NCI-H1105 treated with DMSO at 0.1 percent for 48 hours (cell line): ENCODE measurements around the gene MPV17L2.
A peak's percentile ranks its signal among the peaks of the same experiment; 100 is the strongest.
"Not testable (repeated sequence)": the region's sequence is repeated elsewhere in the genome, so short reads cannot be mapped to it uniquely, and the experiment has no call there.

Source experiments
- DNase-seq: peaks from one replicate; lab custom pipeline; 2025; lab: John Stamatoyannopoulos, UW

Gene MPV17L2

GRCh38 chr19:18193388-18194180 is 566 bp downstream of the MPV17L2 start:
- no peak for DNase-seq

GRCh38 chr19:18194181-18194530 is 1.1 kb downstream of the MPV17L2 start:
- no peak for DNase-seq

- no peak for DNase-seq
Measured at GRCh38 chr19:18194554-18195238, 1.7 kb downstream of the MPV17L2 start.

GRCh38 chr19:18196511-18196845 is 3.5 kb downstream of the MPV17L2 start:
- DNase-seq = no peak

GRCh38 chr19:18197306-18197705 is 4.3 kb downstream of the MPV17L2 start:
- no peak for DNase-seq

GRCh38 chr19:18197941-18198340 is 4.9 kb downstream of the MPV17L2 start:
- DNase-seq = no peak

GRCh38 chr19:18198374-18198773 is 5.4 kb downstream of the MPV17L2 start:
- DNase-seq = no peak

- no peak for DNase-seq
Measured at GRCh38 chr19:18202397-18202777, 9.4 kb downstream of the MPV17L2 start.

- peak; percentile 27 for DNase-seq
Measured at GRCh38 chr19:18202778-18203407, 9.9 kb downstream of the MPV17L2 start.

GRCh38 chr19:18203408-18203862 is 10.4 kb downstream of the MPV17L2 start:
- no peak for DNase-seq

- DNase-seq = peak; percentile 100
Measured at GRCh38 chr19:18203863-18204393, 10.9 kb downstream of the MPV17L2 start, which contains the start of gene RAB3A. RAB3A (minus strand) TSS chr19:18204042; CDS start chr19:18202740, 1,302 bp downstream.

GRCh38 chr19:18204394-18205199 is 11.6 kb downstream of the MPV17L2 start:
- DNase-seq = no peak

- peak; percentile 61 for DNase-seq
Measured at GRCh38 chr19:18205200-18205892, 12.3 kb downstream of the MPV17L2 start.

- DNase-seq = no peak
Measured at GRCh38 chr19:18206018-18206417, 13.0 kb downstream of the MPV17L2 start.

- DNase-seq = no peak
Measured at GRCh38 chr19:18208098-18208951, 15.3 kb downstream of the MPV17L2 start.

- DNase-seq = not testable (repeated sequence)
Measured at GRCh38 chr19:18209912-18210311, 16.9 kb downstream of the MPV17L2 start.

- no peak for DNase-seq
Measured at GRCh38 chr19:18211683-18212082, 18.7 kb downstream of the MPV17L2 start.

GRCh38 chr19:18214779-18215433 is 21.9 kb downstream of the MPV17L2 start:
- no peak for DNase-seq

- no peak for DNase-seq
Measured at GRCh38 chr19:18216789-18217188, 23.8 kb downstream of the MPV17L2 start.

- DNase-seq = no peak
Measured at GRCh38 chr19:18218159-18218558, 25.1 kb downstream of the MPV17L2 start.
